IgD-negative memory B cell (primary cell): ENCODE data around the gene TBC1D2. TPM values are rescaled to one million over a fixed set of nuclear protein-coding genes. Genes with fewer than 3 reads are reported as not detected.

Experiments
- H3K27ac Mint-ChIP-seq, 3 donors: one replicate each; pipeline ENCODE4 v1.8.0; 2020 to 2022; ENCODE audit warnings: mild to moderate bottlenecking in 3 of 3, mixed read lengths in 3 of 3, moderate library complexity in 1 of 3
- H3K27me3 Mint-ChIP-seq: one replicate; pipeline ENCODE4 v1.8.0; 2021; ENCODE audit warnings: mixed read lengths
- H3K36me3 Mint-ChIP-seq: one replicate; pipeline ENCODE4 v1.8.0; 2020; ENCODE audit warnings: mild to moderate bottlenecking, mixed read lengths
- H3K4me1 Mint-ChIP-seq, 3 donors: one replicate each; pipeline ENCODE4 v1.8.0; 2020 to 2022; ENCODE audit warnings: mixed read lengths in 3 of 3, mild to moderate bottlenecking in 1 of 3
- H3K4me3 Mint-ChIP-seq, 4 donors: one replicate each; pipeline ENCODE4 v1.8.0; 2020 to 2022; ENCODE audit warnings: mild to moderate bottlenecking in 4 of 4, mixed read lengths in 4 of 4, moderate library complexity in 3 of 4
- H3K9me3 Mint-ChIP-seq, 3 donors: one replicate each; pipeline ENCODE4 v1.8.0; 2020 to 2021; ENCODE audit warnings: mixed read lengths in 3 of 3, mild to moderate bottlenecking in 1 of 3
- polyA plus RNA-seq: library from polyadenylated mRNA; unstranded; fragments of 300-500 nt; fragmentation: Illumina TruSeq; gene quantifications from one replicate; pipeline ENCODE4 v1.2.3, GENCODE V29; 2021

Gene TBC1D2
- polyA plus RNA-seq, 1 donor from 2014 or later: 5.3 TPM

DNA sequence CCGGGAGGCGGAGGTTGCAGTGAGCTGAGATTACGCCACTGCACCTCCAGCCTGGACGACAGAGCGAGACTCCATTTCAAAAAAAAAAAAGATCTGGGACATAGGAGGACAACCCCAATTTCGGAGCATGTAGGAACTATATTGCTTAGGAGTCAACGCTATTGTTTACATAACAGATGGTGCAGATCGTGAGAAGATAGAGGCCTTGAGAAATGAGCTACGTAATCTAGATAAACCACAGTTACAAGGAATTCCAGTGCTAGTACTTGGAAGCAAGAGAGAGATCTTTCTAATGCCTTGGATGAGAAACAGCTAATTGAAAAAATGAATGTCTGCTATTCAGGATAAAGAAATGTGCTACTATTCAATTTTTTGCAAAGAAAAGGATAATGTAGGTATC lies 20.3 kb downstream of the TBC1D2 start:
- Mint-ChIP-seq H3K27ac (no peak overlapping the region), H3K36me3 (peaks cover 9% of the 10 kb centered on the region), H3K9me3 (no peaks in the 10 kb centered on the region), H3K4me3 (no peak overlapping the region), H3K27me3 (no peaks in the 10 kb centered on the region), H3K4me1 (peaks cover 0 to 5% (median 5%) of the 10 kb centered on the region in 3 donors)

DNA sequence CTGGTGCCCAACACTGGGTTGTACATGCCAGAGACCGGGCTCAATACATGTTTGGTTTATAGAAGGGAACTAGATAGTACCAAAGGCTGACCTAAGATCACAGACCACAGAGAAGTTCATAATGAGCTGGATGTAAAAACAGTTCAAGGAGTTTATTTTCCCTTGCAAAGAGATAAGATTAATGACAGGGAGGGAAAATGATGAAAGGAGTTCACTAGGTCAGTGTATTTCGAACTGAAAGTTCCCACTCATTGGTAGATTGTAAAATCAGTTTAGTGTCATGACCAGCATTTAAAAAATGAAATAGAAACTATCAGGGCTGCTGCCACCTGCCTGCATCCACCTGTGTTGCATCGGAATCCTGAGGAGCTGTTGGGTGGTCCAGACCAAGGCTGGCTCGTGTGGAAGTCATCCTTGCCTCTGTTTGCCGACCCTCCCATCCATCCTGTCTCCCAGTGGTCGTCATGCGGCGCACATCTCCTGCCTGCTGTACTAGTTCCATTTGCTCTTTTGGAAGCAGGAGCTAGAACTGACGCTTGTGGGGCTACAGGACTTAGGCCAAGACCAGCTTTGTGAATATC lies 21.1 kb downstream of the TBC1D2 start:
- H3K27me3 Mint-ChIP-seq: no peaks in the 10 kb centered on the region
- H3K36me3 Mint-ChIP-seq: peaks cover 11% of the 10 kb centered on the region
- no peak overlapping the region for H3K27ac Mint-ChIP-seq
- H3K4me1 Mint-ChIP-seq: peaks cover 0 to 5% (median 5%) of the 10 kb centered on the region in 3 donors
- H3K4me3 Mint-ChIP-seq: no peak overlapping the region
- H3K9me3 Mint-ChIP-seq: no peaks in the 10 kb centered on the region

DNA sequence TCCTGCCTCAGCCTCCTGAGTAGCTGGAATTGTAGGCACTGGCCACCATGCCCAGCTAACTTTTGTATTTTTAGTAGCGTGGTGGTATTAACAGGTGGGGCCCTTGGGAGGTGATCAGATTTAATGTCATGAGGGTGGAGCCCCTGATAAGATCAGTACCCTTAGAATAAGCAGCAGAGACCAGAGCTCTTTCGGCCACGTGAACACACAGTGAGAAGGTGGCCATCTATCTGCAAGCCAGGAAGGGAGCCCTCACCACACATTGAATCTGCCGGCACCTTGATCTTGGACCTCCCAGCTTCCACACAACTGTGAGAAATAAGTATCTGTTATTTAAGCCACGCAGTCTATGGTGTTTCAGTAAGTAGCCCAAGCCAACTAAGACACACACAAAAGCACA lies 22.5 kb downstream of the TBC1D2 start:
- no peak overlapping the region for H3K27ac Mint-ChIP-seq
- no peaks in the 10 kb centered on the region for H3K27me3 Mint-ChIP-seq
- peaks cover 0 to 5% (median 5%) of the 10 kb centered on the region in 3 donors for H3K4me1 Mint-ChIP-seq
- H3K36me3 Mint-ChIP-seq: peaks cover 9% of the 10 kb centered on the region
- H3K4me3 Mint-ChIP-seq: no peak overlapping the region
- H3K9me3 Mint-ChIP-seq: no peaks in the 10 kb centered on the region

DNA sequence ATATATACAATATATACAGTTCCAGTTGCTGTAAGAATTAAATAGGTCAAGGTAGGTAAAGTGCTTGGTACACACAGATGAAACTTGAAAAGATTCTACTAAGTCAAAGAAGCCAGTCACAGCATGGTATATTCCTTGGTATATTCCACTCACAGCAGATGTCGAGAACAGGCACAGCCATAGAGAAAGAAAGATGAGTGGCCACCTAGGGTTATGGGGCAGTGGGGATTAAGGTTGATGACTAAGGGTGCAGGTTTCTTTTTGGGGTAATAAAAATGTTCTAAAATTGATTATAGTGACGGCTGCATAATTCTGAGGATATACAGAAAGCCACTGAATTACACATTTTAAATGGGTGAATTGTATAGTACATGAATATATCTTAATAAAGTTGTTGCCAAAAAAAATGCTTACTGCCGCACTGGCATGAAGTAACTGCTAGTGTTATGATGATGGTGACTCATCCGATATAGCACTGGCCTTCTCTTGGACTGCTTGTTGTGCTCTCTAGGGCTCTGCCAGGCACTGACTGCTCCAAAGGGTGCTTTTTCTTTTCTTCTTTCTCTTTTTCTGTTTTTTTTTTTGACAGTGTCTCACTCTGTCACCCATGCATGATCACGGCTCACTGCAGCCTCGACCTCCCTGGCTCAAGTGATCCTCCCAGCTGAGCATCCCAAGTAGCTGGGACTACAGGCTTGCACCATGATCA lies 23.5 kb downstream of the TBC1D2 start:
- H3K9me3 Mint-ChIP-seq: no peaks in the 10 kb centered on the region
- peaks cover 0 to 5% (median 5%) of the 10 kb centered on the region in 3 donors for H3K4me1 Mint-ChIP-seq
- H3K4me3 Mint-ChIP-seq: no peak overlapping the region
- H3K27ac Mint-ChIP-seq: no peak overlapping the region
- H3K27me3 Mint-ChIP-seq: no peaks in the 10 kb centered on the region
- H3K36me3 Mint-ChIP-seq: peaks cover 9% of the 10 kb centered on the region

DNA sequence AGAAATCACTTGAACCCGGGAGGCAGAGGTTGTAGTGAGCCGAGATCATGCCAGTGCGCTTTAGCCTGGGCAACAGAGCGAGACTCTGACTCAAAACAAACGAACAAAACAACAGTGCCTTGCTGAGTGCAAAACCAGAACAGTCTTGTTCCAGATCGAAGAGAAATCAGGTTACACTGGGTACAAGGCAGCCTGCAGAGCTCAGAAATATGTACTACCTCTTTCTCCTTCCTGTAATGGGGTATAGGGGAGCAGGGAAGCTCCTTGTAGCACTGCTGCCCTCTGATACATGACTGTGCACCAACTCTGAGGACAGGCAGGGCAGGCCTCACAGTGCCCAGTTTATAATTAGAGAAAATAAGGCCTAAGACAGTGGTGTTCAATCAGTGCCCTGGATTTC lies 24.7 kb downstream of the TBC1D2 start:
- Mint-ChIP-seq H3K27ac (no peak overlapping the region), H3K4me1 (peaks cover 0 to 5% (median 5%) of the 10 kb centered on the region in 3 donors), H3K36me3 (peaks cover 10% of the 10 kb centered on the region), H3K27me3 (no peaks in the 10 kb centered on the region), H3K4me3 (no peak overlapping the region), H3K9me3 (no peaks in the 10 kb centered on the region)

DNA sequence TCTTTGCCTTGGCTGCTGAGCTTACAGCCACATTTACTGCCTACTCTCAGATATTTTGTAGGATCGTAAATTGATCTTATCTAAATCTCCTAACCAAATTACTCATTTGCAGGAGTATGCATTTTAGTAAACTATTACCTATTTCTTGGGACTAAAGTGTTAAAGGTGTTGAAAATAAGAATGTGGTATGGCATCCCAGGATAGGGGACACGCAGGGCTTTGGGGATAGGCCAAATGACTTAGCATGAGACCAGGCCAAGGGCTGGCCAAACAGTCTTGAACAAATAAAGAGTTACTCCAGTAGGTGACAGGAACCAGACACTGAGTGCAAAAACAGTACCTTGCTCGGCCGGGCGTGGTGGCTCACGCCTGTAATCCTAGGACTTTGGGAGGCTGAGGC lies 25.1 kb downstream of the TBC1D2 start:
- Mint-ChIP-seq H3K27me3 (no peaks in the 10 kb centered on the region), H3K9me3 (no peaks in the 10 kb centered on the region), H3K27ac (no peak overlapping the region), H3K4me1 (peaks cover 0 to 5% (median 5%) of the 10 kb centered on the region in 3 donors), H3K4me3 (no peak overlapping the region), H3K36me3 (peaks cover 10% of the 10 kb centered on the region)

DNA sequence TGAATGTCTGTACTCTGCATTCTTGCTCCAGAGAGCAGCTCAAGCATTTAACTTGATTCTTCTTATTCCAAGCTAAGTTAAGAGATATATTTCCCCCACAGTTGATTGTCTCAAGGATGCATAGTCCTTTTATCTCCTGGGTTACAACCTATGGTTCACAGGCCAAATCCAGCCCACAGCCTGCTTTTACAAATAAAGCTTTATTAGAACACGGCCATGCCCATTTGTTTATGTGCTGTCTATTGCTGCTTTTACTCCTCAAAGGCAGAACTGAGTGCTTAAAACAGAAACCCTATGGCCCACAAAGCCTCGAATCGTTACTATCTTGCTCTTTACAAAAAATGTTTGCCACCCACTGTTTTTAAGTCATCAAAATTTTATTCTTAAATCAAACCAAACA lies 25.8 kb downstream of the TBC1D2 start:
- Mint-ChIP-seq H3K9me3 (no peaks in the 10 kb centered on the region), H3K4me1 (peaks cover 0 to 5% (median 5%) of the 10 kb centered on the region in 3 donors), H3K27ac (no peak overlapping the region), H3K36me3 (peaks cover 8% of the 10 kb centered on the region), H3K4me3 (no peak overlapping the region), H3K27me3 (no peaks in the 10 kb centered on the region)

DNA sequence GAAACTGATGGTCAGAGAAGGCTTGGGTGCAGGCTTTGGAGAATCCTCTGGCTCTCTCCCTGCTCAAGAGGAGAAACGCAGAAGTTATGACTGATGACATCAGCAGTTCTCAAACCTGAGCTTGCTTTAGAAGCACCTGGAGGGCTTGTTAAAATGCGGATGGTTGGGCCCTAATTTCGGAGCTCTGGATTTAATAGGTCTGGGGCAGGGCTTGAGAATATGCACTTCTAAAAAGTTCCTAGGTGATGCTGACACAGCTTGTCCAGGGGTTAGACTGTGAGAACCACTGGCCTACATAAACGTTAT lies 26.4 kb downstream of the TBC1D2 start:
- no peaks in the 10 kb centered on the region for H3K9me3 Mint-ChIP-seq
- peaks cover 0 to 5% (median 5%) of the 10 kb centered on the region in 3 donors for H3K4me1 Mint-ChIP-seq
- H3K4me3 Mint-ChIP-seq: no peak overlapping the region
- H3K27me3 Mint-ChIP-seq: no peaks in the 10 kb centered on the region
- H3K27ac Mint-ChIP-seq: no peak overlapping the region
- peaks cover 8% of the 10 kb centered on the region for H3K36me3 Mint-ChIP-seq

DNA sequence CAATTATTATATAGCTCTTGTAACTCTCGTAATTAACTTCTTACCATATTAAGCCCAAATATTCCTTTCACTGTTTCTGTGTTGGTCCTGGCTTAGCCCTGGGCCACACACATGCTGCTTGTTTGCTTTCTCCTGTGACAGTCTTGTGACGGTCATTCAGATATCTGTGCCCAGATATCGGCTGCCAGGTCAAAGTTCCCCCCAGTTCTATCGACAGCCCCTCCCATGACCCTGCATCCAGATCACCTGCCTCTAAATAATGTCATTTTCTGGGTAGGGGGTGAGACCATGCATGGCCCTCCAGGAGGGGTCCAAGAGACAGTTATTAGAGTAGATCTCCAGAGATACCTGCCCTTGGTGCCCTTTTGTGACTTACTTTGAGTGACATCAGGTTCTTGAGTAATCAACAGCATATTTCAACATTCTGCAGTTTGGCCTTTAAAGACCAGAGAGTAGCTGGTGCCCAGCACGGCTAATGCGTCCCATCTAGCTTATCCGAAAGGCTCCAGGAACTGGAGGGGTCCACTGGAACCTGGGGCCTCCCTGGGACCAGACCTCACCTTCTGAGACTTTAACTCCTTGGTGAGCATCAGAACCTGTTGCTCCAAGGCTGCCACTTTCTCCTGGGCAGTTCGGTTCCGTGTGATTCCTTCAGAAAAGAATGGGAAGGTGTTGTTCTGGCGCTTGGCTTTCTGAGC lies 26.9 kb downstream of the TBC1D2 start:
- H3K4me3 Mint-ChIP-seq: no peak overlapping the region
- no peak overlapping the region for H3K27ac Mint-ChIP-seq
- H3K4me1 Mint-ChIP-seq: peaks cover 0 to 5% (median 5%) of the 10 kb centered on the region in 3 donors
- no peaks in the 10 kb centered on the region for H3K27me3 Mint-ChIP-seq
- H3K9me3 Mint-ChIP-seq: no peaks in the 10 kb centered on the region
- peaks cover 10% of the 10 kb centered on the region for H3K36me3 Mint-ChIP-seq

DNA sequence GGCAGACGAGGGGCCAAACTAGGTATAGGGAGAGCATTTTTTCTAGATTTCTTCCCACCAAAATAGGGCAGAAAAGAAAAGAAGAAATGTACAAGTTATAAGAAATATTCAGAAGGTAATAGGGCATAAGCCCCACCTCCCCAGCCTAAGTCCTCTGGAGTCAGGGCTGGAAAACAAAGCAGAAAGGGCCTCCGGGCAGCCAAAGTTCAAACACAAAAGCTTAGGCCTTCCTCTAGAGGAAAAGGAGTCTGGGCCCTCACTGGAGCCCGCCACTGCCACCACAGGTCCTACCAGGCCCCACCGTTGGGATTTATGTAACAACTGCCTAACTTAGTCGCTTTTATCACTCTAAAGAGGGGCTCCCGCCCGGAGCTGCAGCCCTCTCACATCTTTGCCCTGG lies 27.6 kb downstream of the TBC1D2 start:
- Mint-ChIP-seq H3K9me3 (no peaks in the 10 kb centered on the region), H3K4me1 (peaks cover 0 to 5% (median 5%) of the 10 kb centered on the region in 3 donors), H3K36me3 (peaks cover 15% of the 10 kb centered on the region), H3K4me3 (no peak overlapping the region), H3K27me3 (no peaks in the 10 kb centered on the region), H3K27ac (no peak overlapping the region)

DNA sequence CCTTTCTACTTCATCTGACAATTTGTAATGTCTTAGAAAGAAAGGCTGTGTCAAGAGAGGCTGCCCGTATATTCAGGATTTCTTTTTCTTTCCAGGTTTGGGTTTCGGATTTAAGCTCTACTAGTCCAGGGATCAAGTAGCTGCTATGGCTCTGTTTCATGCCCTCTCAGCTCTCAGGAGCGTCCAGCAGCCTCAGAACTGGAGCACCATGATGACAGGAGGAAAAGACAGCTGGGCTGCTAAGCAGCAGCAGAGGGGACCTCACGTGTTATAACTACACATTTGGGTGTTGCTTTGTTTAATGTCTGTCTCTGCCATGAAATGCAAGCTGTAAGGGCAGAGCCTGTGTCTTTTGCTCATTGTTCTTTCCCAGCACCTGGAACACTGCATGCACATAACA lies 28.5 kb downstream of the TBC1D2 start:
- Mint-ChIP-seq H3K4me1 (peaks cover 0 to 5% (median 5%) of the 10 kb centered on the region in 3 donors), H3K4me3 (no peak overlapping the region), H3K27me3 (no peaks in the 10 kb centered on the region), H3K9me3 (no peaks in the 10 kb centered on the region), H3K36me3 (peaks cover 16% of the 10 kb centered on the region), H3K27ac (no peak overlapping the region)

DNA sequence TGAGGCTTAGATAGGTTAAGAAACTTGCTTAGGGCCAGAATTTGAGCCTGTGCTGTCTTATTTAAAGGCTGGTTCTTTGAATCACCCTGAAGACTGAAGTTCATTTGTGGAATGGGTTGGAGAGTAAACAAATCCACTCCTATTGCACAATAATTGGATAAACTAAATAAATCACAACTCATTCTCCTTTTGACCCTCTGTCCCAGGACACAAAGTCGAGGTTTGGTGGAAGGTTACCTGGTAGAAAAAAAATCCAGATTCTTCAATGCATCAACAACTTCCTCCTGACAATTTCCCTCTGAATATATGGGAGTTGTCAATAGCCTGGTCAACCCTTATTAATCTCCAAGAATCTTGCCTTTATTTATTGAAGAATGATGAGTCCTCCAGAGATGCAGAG lies 28.9 kb downstream of the TBC1D2 start:
- Mint-ChIP-seq H3K36me3 (peaks cover 16% of the 10 kb centered on the region), H3K4me1 (peaks cover 0 to 5% (median 4%) of the 10 kb centered on the region in 3 donors), H3K27ac (no peak overlapping the region), H3K9me3 (no peaks in the 10 kb centered on the region), H3K27me3 (no peaks in the 10 kb centered on the region), H3K4me3 (no peak overlapping the region)

DNA sequence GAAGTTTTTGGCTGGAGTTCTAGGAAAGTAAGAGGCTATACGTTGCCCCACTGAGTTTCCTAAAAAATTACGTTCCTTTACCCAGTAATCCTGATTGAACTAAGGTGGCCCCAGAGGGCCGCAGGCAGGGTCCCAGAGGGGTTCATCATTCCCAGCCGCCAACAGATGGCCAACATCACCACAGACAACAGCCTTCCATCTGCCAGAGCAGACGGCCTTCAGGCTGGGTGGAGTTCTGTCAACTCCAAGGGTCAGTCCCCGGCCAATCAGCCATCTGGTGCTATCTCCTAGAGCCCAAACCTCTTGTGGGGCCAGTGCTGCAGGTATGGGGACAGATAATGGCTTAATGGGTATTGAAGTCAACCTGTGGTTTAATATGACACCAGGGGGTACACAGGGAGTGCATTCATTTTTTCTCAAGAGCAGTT lies 30.4 kb downstream of the TBC1D2 start:
- no peak overlapping the region for H3K27ac Mint-ChIP-seq
- H3K4me1 Mint-ChIP-seq: no peaks in the 10 kb centered on the region
- H3K9me3 Mint-ChIP-seq: no peaks in the 10 kb centered on the region
- no peaks in the 10 kb centered on the region for H3K27me3 Mint-ChIP-seq
- H3K36me3 Mint-ChIP-seq: peaks cover 14% of the 10 kb centered on the region
- H3K4me3 Mint-ChIP-seq: no peak overlapping the region

DNA sequence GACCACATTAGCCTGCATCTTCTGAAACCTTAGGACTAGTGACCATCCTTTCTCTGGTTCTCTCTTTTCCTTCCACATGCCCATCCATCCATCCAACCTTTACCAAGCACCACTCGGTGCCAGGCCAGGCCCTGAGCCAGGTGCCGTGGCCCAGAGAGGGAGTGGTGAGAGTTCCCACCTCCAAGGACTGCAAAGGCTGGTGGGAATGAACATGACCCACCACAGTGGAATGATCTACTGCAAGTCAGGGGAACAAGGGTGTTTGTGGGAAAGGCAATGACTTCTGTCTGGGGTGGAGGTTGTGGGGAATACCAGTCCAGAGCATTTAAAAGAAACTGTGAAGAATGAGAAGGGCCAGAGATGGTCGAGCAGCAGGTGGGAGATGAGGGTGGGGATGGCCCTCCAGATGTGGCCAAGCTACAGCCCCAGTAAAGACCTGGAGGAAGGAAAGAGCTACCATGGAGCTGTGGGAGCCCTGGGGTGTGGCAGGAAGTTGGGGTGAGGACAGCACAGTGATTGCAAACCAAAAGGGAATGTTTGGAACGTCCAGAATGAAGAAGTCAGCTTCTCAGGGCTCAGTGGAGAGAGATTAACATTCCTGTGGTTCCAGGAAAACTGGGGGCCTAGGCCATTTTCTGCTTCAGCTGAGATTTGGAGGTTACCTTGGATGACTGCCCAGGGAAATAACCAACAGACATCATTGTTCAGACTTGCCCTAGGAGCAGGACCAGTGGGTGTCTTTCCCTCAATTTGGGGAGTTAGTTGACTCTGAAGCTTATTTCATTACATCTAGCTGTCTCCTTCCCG lies 32.4 kb downstream of the TBC1D2 start:
- Mint-ChIP-seq H3K36me3 (peaks cover 12% of the 10 kb centered on the region), H3K27ac (no peak overlapping the region), H3K4me3 (no peak overlapping the region), H3K27me3 (no peaks in the 10 kb centered on the region), H3K9me3 (no peaks in the 10 kb centered on the region), H3K4me1 (no peaks in the 10 kb centered on the region)

DNA sequence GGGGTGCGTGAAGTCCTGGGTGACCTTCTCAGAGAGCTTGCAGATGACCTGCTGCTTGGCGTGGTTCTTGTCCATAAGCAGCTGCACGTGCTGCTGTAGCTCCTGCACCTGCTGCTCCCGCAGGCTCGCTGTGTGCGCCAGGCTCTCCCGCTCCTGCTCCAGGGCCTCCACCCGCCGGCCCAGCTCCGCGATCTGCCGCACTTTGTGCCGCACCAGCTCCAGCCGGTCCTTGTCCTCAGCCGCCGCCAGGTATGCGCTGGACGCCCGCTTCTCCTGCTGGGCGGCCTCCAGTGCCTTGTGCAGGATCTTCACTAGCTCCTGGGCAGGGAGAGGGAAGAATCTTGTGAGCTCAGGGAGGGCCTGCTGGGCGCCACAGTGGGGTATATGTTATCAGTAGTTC lies 34.5 kb downstream of the TBC1D2 start:
- Mint-ChIP-seq H3K27me3 (no peaks in the 10 kb centered on the region), H3K36me3 (peaks cover 10% of the 10 kb centered on the region), H3K9me3 (no peaks in the 10 kb centered on the region), H3K27ac (no peak overlapping the region), H3K4me1 (no peaks in the 10 kb centered on the region), H3K4me3 (no peak overlapping the region)
